ENCODE measurements around the gene KCNIP2. TPM values are rescaled to one million over a fixed set of nuclear protein-coding genes. Genes with fewer than 3 reads are reported as not detected.
"Not testable (repeated sequence)": the region's sequence is repeated elsewhere in the genome, so short reads cannot be mapped to it uniquely, and the experiment has no call there.

Gene KCNIP2
- total RNA-seq, 1 experiment from 2014 or later: 2.3 TPM

DNA sequence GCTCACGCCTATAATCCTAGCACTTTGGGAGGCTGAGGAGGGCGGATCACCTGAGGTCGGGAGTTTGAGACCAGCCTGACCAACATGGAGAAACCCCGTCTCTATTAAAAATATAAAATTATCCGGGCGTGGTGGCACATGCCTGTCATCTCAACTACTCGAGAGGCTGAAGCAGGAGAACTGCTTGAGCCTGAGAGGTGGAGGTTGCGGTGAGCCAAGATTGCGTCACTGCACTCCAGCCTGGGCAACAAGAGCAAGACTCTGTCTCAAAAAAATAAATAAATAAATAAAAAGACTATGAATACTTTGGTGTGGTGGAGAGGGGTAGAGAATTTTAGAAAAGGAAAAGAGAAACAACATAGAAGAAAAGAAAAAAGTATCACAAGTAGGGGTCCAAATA is 54.4 kb downstream of the KCNIP2 start:
- peaks cover 27% of the 10 kb centered on the region for H3K36me3 ChIP-seq (replicated peaks; ENCODE audit: control insufficient read depth, insufficient read depth, low read length)
- not testable (repeated sequence) for H3K27me3 ChIP-seq (ENCODE audit: control insufficient read depth, insufficient read depth, low read length); H3K4me3 ChIP-seq (ENCODE audit: insufficient read depth, low read depth, low read length); DNase-seq

GRCh38 chr10:101785801-101786200 is 57.8 kb downstream of the KCNIP2 start:
- DNase-seq: no peak
- H3K36me3 ChIP-seq (replicated peaks; ENCODE audit: control insufficient read depth, insufficient read depth, low read length): peaks cover 12% of the 10 kb centered on the region
- no peak overlapping the region for H3K4me3 ChIP-seq (ENCODE audit: insufficient read depth, low read depth, low read length)
- no peaks in the 10 kb centered on the region for H3K27me3 ChIP-seq (ENCODE audit: control insufficient read depth, insufficient read depth, low read length)

- H3K4me3 ChIP-seq (ENCODE audit: insufficient read depth, low read depth, low read length): no peak overlapping the region
- DNase-seq: no peak
- peaks cover 12% of the 10 kb centered on the region for H3K36me3 ChIP-seq (replicated peaks; ENCODE audit: control insufficient read depth, insufficient read depth, low read length)
- H3K27me3 ChIP-seq (ENCODE audit: control insufficient read depth, insufficient read depth, low read length): no peaks in the 10 kb centered on the region
Measured at GRCh38 chr10:101784558-101784957, 59.0 kb downstream of the KCNIP2 start.

DNA sequence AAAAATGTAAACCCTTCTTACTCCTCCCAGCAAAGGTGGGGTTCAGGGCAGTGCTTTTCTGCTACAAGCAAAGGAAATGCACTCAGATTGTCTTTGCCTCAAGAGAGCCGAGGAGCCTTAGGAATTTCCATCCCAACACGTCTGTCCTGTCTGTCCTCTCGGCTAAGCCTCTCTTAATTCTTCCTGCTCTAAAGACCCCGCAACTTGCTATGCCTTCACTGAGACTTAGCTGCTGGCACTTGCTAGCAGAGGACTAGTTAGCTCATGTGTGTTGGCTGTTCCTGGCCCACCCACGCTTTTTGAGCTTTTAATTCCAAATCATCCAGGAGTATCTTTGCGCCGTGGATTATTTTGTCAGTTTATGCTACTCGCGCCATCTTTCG is 59.9 kb downstream of the KCNIP2 start:
- peak; percentile 65 for DNase-seq
- Histone ChIP-seq H3K27me3 (ENCODE audit: control insufficient read depth, insufficient read depth, low read length) (no peaks in the 10 kb centered on the region), H3K36me3 (replicated peaks; ENCODE audit: control insufficient read depth, insufficient read depth, low read length) (peaks cover 12% of the 10 kb centered on the region), H3K4me3 (ENCODE audit: insufficient read depth, low read depth, low read length) (peak overlapping the region; percentile 71)

- H3K36me3 ChIP-seq (replicated peaks; ENCODE audit: control insufficient read depth, insufficient read depth, low read length): peaks cover 12% of the 10 kb centered on the region
- DNase-seq: peak; percentile 96
Measured at GRCh38 chr10:101782811-101783735, 60.5 kb downstream of the KCNIP2 start, which contains the start of gene NPM3. Gene NPM3 (minus strand): TSS chr10:101783446. CDS start chr10:101783390, 56 bp downstream.

DNA sequence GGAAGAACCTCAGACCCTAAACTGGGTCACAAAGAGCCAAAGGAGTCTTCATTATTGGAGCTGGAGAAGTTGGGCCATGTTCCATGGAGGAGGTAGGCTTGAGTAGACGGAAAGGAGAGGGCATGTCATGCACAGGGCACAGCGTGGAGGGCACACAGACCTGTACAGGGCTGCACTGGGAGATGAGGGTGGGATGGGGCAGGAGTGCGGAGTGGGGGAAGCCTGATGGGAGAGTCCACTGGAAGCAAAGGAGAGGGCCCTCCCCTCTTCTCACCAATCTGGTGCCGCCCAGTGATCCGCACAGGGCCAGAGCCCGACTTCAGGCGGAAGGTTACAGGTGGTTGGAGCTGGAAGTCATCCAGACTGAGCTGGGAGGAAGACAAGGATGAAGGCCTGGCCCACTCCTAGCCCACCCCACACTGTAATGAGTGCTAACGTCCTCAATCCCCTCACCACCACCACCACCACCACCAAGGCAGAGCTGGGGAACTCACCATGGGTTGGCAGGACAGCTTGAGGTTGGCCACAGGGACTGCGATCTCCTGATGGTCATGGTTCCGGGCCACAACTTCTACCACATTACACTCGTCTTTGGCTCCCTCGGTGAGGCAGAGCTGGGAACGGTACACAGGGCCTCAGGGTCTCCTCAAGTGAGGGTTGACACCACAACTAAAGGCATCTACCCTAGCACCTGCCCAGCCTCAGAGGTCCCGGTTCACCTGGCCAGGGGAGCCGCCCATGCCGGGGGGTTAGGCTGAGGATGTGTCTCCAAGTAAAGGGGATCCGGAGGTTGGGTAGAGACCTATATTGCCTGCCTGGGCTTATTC is 61.4 kb downstream of the KCNIP2 start:
- H3K27me3 ChIP-seq (ENCODE audit: control insufficient read depth, insufficient read depth, low read length): peaks cover 7% of the 10 kb centered on the region; the same call in 1 of the 2 replicates
- peaks cover 9% of the 10 kb centered on the region for H3K36me3 ChIP-seq (replicated peaks; ENCODE audit: control insufficient read depth, insufficient read depth, low read length)
- H3K4me3 ChIP-seq (ENCODE audit: insufficient read depth, low read depth, low read length): peak overlapping the region; percentile 71
- DNase-seq: no peak

More at GRCh38 chr10:101782811-101783735, 60.5 kb downstream of the KCNIP2 start, which contains the start of gene NPM3:
- Histone ChIP-seq H3K4me3 (ENCODE audit: insufficient read depth, low read depth, low read length) (peak within 1 kb of the TSS; percentile 71), H3K27me3 (ENCODE audit: control insufficient read depth, insufficient read depth, low read length) (no peaks in the 10 kb centered on the region)

DNA sequence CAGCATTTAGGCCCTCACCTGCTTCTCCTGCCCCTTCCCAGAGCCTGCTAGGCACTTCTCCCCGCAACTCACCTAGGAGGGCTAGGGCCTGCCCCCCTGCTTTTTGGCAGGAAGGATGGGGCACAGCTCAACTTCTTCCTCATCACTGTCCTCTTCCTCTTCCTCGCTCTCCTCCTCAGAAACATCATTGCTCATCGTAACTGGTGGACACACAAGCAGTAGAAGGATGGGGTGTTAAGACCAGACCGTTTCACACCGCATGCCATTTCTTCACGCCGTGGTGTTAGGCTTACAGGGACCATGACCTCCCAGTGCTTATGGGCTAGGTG is 62.0 kb downstream of the KCNIP2 start:
- Histone ChIP-seq H3K27me3 (ENCODE audit: control insufficient read depth, insufficient read depth, low read length) (peaks cover 12% of the 10 kb centered on the region), H3K4me3 (ENCODE audit: insufficient read depth, low read depth, low read length) (no peak overlapping the region), H3K36me3 (replicated peaks; ENCODE audit: control insufficient read depth, insufficient read depth, low read length) (peaks cover 7% of the 10 kb centered on the region)
- DNase-seq: no peak

DNA sequence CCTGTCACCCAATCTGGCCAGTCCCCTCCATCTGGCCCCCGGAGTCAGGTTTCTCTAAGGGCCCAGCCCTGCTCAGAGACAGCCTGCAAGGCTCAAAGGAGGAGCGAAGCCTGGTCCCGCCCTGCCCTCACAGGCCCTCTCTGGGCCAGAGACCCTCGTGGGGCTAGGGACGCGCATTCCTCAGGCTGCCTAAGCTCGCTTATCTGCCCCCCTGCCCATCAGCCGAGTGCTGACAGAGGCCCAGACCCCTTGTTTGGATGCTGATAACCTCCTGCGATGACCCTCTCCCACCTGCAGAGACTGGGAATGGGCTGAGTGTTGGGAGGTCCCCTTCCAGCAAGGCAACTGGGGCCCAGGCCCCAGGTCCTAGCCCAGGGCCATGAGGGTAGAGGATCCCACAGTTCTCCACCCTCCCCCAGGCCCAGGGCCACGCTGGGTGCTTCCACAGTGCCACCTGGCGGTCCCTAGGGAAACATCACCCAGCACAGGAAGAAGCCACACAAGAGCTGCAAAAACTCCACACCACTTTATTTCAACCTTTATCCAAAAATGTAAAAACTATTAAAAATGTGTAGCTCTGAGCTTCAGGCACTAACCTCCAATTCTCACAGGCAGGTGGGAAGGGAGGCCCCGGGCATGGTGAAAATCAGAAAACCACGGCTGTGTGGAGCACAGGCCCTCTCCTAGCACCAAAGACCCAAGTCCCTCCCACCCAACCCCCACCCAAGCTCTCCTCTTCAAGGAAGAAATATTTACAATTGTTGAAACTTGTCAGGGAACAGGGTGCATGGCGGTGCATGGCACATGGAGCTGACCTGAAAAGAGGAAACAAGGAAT is 62.6 kb downstream of the KCNIP2 start:
- DNase-seq: peak; percentile 94
- peaks cover 16% of the 10 kb centered on the region for H3K27me3 ChIP-seq (ENCODE audit: control insufficient read depth, insufficient read depth, low read length)
- H3K36me3 ChIP-seq (replicated peaks; ENCODE audit: control insufficient read depth, insufficient read depth, low read length): peaks cover 4% of the 10 kb centered on the region
- no peak overlapping the region for H3K4me3 ChIP-seq (ENCODE audit: insufficient read depth, low read depth, low read length)

GRCh38 chr10:101780187-101780817 is 63.3 kb downstream of the KCNIP2 start:
- H3K4me3 ChIP-seq (ENCODE audit: insufficient read depth, low read depth, low read length): peak overlapping the region; percentile 50
- peak; percentile 65 for DNase-seq
- peaks cover 20% of the 10 kb centered on the region for H3K27me3 ChIP-seq (ENCODE audit: control insufficient read depth, insufficient read depth, low read length)
- H3K36me3 ChIP-seq (replicated peaks; ENCODE audit: control insufficient read depth, insufficient read depth, low read length): no peaks in the 10 kb centered on the region; the same call in 1 of the 2 replicates

GRCh38 chr10:101779544-101780186 is 63.9 kb downstream of the KCNIP2 start:
- peak overlapping the region; percentile 50 for H3K4me3 ChIP-seq (ENCODE audit: insufficient read depth, low read depth, low read length)
- peaks cover 27% of the 10 kb centered on the region for H3K27me3 ChIP-seq (ENCODE audit: control insufficient read depth, insufficient read depth, low read length)
- DNase-seq: peak; percentile 94
- no peaks in the 10 kb centered on the region; the same call in 1 of the 2 replicates for H3K36me3 ChIP-seq (replicated peaks; ENCODE audit: control insufficient read depth, insufficient read depth, low read length)

- H3K4me3 ChIP-seq (ENCODE audit: insufficient read depth, low read depth, low read length): peak overlapping the region; percentile 50
- DNase-seq: peak; percentile 93
- H3K36me3 ChIP-seq (replicated peaks; ENCODE audit: control insufficient read depth, insufficient read depth, low read length): no peaks in the 10 kb centered on the region; the same call in 1 of the 2 replicates
- H3K27me3 ChIP-seq (ENCODE audit: control insufficient read depth, insufficient read depth, low read length): peaks cover 34% of the 10 kb centered on the region
Measured at GRCh38 chr10:101778781-101779543, 64.6 kb downstream of the KCNIP2 start.

GRCh38 chr10:101778151-101778780 is 65.3 kb downstream of the KCNIP2 start:
- Histone ChIP-seq H3K36me3 (replicated peaks; ENCODE audit: control insufficient read depth, insufficient read depth, low read length) (no peaks in the 10 kb centered on the region; the same call in 1 of the 2 replicates), H3K27me3 (ENCODE audit: control insufficient read depth, insufficient read depth, low read length) (peaks cover 41% of the 10 kb centered on the region), H3K4me3 (ENCODE audit: insufficient read depth, low read depth, low read length) (peak overlapping the region; percentile 50)
- DNase-seq: no peak

Measured in H7 (cell line).